Measurements from ENCODE around the gene ANKMY1.

The ANKMY1 gene

DNA sequence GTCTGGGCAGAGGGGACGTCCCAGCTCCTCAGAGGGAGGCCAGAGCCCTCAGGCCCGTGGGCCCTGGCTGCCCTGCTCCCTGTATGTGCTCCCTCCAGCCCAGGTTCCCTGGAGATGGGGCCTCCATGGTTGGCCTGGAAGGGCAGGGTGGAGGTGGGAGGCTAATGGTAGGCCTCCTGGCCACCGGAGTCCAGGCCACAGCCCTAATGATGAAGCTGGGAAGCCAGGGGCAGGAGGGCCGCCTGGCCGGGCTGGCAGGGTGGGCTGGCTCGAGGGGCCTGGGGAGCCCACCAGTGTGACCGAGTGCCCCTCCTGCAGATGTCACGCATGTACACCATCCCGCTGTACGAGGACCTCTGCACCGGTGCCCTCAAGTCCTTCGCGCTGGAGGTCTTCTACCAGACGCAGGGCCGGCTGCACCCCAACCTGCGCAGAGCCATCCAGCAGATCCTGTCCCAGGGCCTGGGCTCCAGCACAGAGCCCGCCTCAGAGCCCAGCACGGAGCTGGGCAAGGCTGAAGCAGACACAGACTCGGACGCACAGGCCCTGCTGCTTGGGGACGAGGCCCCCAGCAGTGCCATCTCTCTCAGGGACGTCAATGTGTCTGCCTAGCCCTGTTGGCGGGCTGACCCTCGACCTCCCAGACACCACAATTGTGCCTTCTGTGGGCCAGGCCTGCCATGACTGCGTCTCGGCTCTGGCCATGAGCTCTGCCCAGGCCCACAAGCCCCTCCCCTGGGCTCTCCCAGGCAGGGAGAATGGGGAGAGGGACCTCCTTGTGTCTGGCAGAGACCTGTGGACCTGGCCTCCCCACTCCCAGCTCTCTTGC, 19.7 kb upstream of the ANKMY1 start:
- Histone ChIP-seq H3K27me3 (ENCODE audit: insufficient read depth, poor library complexity, severe bottlenecking) (no peaks in the 10 kb centered on the region), H3K4me3 (ENCODE audit: severe bottlenecking) (no peak overlapping the region), H3K27ac (ENCODE audit: poor library complexity, severe bottlenecking) (no peak overlapping the region), H3K36me3 (ENCODE audit: low read depth) (peaks cover 18% of the 10 kb centered on the region), H3K9me3 (ENCODE audit: severe bottlenecking) (no peaks in the 10 kb centered on the region), H3K4me1 (ENCODE audit: insufficient read depth, poor library complexity, severe bottlenecking) (peaks cover 18% of the 10 kb centered on the region)
- ATAC-seq (ENCODE audit: low read depth), result no peak
- DNase-seq (ENCODE audit: low spot score), result no peak
- TF ChIP-seq, protein P1, sequence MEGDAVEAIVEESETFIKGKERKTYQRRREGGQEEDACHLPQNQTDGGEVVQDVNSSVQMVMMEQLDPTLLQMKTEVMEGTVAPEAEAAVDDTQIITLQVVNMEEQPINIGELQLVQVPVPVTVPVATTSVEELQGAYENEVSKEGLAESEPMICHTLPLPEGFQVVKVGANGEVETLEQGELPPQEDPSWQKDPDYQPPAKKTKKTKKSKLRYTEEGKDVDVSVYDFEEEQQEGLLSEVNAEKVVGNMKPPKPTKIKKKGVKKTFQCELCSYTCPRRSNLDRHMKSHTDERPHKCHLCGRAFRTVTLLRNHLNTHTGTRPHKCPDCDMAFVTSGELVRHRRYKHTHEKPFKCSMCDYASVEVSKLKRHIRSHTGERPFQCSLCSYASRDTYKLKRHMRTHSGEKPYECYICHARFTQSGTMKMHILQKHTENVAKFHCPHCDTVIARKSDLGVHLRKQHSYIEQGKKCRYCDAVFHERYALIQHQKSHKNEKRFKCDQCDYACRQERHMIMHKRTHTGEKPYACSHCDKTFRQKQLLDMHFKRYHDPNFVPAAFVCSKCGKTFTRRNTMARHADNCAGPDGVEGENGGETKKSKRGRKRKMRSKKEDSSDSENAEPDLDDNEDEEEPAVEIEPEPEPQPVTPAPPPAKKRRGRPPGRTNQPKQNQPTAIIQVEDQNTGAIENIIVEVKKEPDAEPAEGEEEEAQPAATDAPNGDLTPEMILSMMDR (IDR thresholded peaks at IDR 0.05; ENCODE audit: poor library complexity, severe bottlenecking), result no peak

DNA sequence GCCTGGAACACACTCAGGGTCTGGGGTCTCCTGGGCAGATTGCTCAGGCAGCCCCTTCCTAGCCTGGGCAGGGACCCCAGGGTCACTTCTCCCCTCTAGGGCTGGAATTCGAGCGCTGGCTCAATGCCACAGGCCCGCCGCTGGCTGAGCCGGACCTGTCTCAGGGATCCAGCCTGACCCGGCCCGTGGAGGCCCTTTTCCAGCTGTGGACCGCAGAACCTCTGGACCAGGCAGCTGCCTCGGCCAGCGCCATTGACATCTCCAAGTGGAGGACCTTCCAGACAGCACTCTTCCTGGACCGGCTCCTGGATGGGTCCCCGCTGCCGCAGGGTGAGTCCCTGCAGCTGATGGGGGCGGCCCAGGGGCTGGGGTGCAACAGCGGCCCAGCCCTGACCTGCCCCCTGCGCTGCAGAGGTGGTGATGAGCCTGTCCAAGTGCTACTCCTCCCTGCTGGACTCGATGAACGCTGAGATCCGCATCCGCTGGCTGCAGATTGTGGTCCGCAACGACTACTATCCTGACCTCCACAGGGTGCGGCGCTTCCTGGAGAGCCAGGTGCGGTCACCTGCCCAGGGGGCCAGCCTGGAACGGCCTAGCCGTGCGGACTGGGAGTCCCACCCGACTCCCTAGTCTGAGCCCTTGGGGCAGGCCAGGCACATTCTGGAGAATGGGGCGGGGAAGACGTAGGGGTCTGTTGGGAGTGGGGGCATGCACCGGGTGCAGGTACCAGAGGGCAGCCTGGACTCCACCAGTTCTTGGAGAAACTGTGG, 18.8 kb upstream of the ANKMY1 start:
- Histone ChIP-seq H3K9me3 (ENCODE audit: severe bottlenecking) (no peaks in the 10 kb centered on the region), H3K4me1 (ENCODE audit: insufficient read depth, poor library complexity, severe bottlenecking) (peaks cover 11% of the 10 kb centered on the region), H3K4me3 (ENCODE audit: severe bottlenecking) (no peak overlapping the region), H3K36me3 (ENCODE audit: low read depth) (peaks cover 18% of the 10 kb centered on the region), H3K27ac (ENCODE audit: poor library complexity, severe bottlenecking) (no peak overlapping the region), H3K27me3 (ENCODE audit: insufficient read depth, poor library complexity, severe bottlenecking) (no peaks in the 10 kb centered on the region)
- DNase-seq (ENCODE audit: low spot score) (no peak), ATAC-seq (ENCODE audit: low read depth) (no peak)
- TF ChIP-seq, protein P1 (IDR thresholded peaks at IDR 0.05; ENCODE audit: poor library complexity, severe bottlenecking), result no peak

DNA sequence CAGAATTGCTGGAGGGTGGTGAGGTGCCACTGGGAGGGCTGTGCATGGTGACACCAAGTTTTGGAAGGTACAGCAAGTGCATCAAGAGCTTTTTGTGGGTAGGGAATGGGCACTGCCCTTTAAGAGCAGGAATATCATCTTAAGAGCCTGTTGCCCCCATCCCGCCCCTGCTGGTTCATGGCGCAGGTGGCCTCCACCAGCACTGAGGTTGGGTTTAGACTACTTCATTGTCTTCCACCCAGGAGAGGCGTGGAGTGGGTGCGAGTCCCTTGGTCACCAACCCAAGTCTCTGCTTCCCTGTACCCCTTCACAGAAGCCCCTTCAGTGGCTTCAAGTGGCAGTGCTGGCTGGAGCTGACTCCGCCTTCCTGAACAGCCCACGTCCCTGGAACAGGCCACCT, 18.2 kb upstream of the ANKMY1 start:
- no peak for DNase-seq (ENCODE audit: low spot score)
- ATAC-seq (ENCODE audit: low read depth), result no peak
- Histone ChIP-seq H3K36me3 (ENCODE audit: low read depth) (peaks cover 16% of the 10 kb centered on the region), H3K27me3 (ENCODE audit: insufficient read depth, poor library complexity, severe bottlenecking) (no peaks in the 10 kb centered on the region), H3K4me1 (ENCODE audit: insufficient read depth, poor library complexity, severe bottlenecking) (peaks cover 11% of the 10 kb centered on the region), H3K4me3 (ENCODE audit: severe bottlenecking) (no peak overlapping the region), H3K9me3 (ENCODE audit: severe bottlenecking) (no peaks in the 10 kb centered on the region), H3K27ac (ENCODE audit: poor library complexity, severe bottlenecking) (no peak overlapping the region)
- TF ChIP-seq, protein P1 (IDR thresholded peaks at IDR 0.05; ENCODE audit: poor library complexity, severe bottlenecking), result no peak

DNA sequence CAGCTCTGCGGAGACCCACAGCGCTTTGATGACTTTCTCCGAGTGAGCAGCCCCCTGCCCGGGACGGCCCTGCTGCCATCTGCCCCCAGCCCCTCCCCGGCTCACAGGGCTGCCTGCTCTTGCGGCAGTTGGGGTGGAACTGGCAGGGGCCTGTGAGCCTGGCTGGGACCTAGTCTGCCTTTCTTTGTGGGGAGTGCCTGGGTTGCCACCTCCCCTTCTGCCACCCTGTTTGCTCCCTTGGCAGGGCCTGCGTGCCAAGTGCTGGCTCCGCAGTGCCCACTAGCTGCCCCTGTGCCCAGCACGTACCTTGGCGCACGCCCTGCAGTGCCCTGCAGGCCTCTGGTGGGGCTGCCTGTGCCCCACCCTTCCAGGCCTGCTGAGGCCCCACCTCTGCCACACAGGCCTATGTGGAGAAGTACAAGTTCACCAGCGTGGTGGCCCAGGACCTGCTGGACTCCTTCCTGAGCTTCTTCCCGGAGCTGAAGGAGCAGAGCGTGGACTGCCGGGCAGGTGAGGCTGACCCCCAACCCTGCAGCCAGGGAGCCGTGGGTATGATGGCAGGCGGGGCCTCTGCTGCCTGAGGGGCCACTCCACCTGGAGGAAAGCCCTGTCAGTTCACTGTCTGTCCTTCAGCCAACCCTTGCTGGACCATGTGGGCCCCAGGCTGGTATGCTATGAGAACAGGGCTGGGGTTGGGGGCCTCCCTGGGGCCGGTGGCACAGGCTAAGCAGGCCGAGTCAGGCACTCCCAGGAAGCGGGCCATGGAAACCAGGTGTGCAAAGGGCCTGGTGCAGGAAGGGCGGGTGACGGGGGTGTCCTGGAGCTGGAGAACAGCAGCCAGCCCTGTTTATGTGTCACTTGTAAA, 17.5 kb upstream of the ANKMY1 start:
- peaks cover 11% of the 10 kb centered on the region for H3K4me1 ChIP-seq (ENCODE audit: insufficient read depth, poor library complexity, severe bottlenecking)
- TF ChIP-seq, protein P1 (IDR thresholded peaks at IDR 0.05; ENCODE audit: poor library complexity, severe bottlenecking), result no peak
- DNase-seq (ENCODE audit: low spot score) (no peak), ATAC-seq (ENCODE audit: low read depth) (no peak)
- peaks cover 13% of the 10 kb centered on the region for H3K36me3 ChIP-seq (ENCODE audit: low read depth)
- no peak overlapping the region for H3K27ac ChIP-seq (ENCODE audit: poor library complexity, severe bottlenecking)
- no peaks in the 10 kb centered on the region for H3K27me3 ChIP-seq (ENCODE audit: insufficient read depth, poor library complexity, severe bottlenecking)
- no peak overlapping the region for H3K4me3 ChIP-seq (ENCODE audit: severe bottlenecking)
- no peaks in the 10 kb centered on the region for H3K9me3 ChIP-seq (ENCODE audit: severe bottlenecking)

All from RWPE2 (cell line).